Liver (tissue), 3 donors: ENCODE measurements around the gene AP4S1.

Experiments
- ATF3 ChIP-seq: IDR thresholded peaks from 2 replicates; pipeline ENCODE4 v1.6.1; 2016; ENCODE audit warnings: antibody characterized with exemption
- CTCF ChIP-seq: fragments of 150-350 bp; IDR thresholded peaks from 2 replicates; pipeline ENCODE4 v1.5.1; 2017; ENCODE audit warnings: improper control_type of control experiment, low read depth, low read length; ENCODE audit not compliant: missing input control
- EGR1 ChIP-seq, 2 donors: IDR thresholded peaks; 2 replicates each; pipeline ENCODE4 v1.6.1; 2016 to 2018; ENCODE audit warnings: antibody characterized with exemption in 2 of 2, low read depth in 2 of 2
- FOXA1 ChIP-seq: IDR thresholded peaks from 2 replicates; pipeline ENCODE4 v1.6.1; 2016; ENCODE audit warnings: antibody characterized with exemption
- GABPA ChIP-seq, 2 donors: IDR thresholded peaks in 1 of 2; conservative IDR thresholded peaks in 1 of 2; 2 replicates each; pipeline ENCODE4 v1.6.1; 2016; ENCODE audit warnings: antibody characterized with exemption in 2 of 2, mild to moderate bottlenecking in 1 of 2, moderate library complexity in 1 of 2
- JUND ChIP-seq, 2 donors: IDR thresholded peaks; 2 replicates each; pipeline ENCODE4 v1.6.1; 2016; ENCODE audit warnings: antibody characterized with exemption in 2 of 2
- MAX ChIP-seq: IDR thresholded peaks from 2 replicates; pipeline ENCODE4 v1.6.1; 2016; ENCODE audit warnings: antibody characterized with exemption
- NR2F2 ChIP-seq: IDR thresholded peaks from 2 replicates; pipeline ENCODE4 v1.6.1; 2016; ENCODE audit warnings: antibody characterized with exemption
- RAD21 ChIP-seq, 2 donors: IDR thresholded peaks; 2 replicates each; pipeline ENCODE4 v1.6.1; 2016; ENCODE audit warnings: antibody characterized with exemption in 2 of 2, mild to moderate bottlenecking in 2 of 2
- REST ChIP-seq: IDR thresholded peaks from 2 replicates; pipeline ENCODE4 v1.6.1; 2016; ENCODE audit warnings: antibody characterized with exemption, mild to moderate bottlenecking
- RXRA ChIP-seq, 2 donors: IDR thresholded peaks; 2 replicates each; pipeline ENCODE4 v1.6.1; 2017 to 2018; ENCODE audit warnings: antibody characterized with exemption in 2 of 2, mild to moderate bottlenecking in 1 of 2
- SP1 ChIP-seq: IDR thresholded peaks from 2 replicates; pipeline ENCODE4 v1.6.1; 2018; ENCODE audit warnings: antibody characterized with exemption, mild to moderate bottlenecking
- TAF1 ChIP-seq: conservative IDR thresholded peaks from 2 replicates; pipeline ENCODE4 v1.6.1; 2016; ENCODE audit warnings: antibody characterized with exemption, mild to moderate bottlenecking
- YY1 ChIP-seq: IDR thresholded peaks from 2 replicates; pipeline ENCODE4 v1.6.1; 2016; ENCODE audit warnings: antibody characterized with exemption, mild to moderate bottlenecking
- donor health status: healthy.
- donor health status: healthy.

- TF ChIP-seq CTCF (no peak), MAX (no peak), RXRA (IDR thresholded peaks at IDR 0.05) (no peak), JUND (IDR thresholded peaks at IDR 0.05) (no peak), RAD21 (IDR thresholded peaks at IDR 0.05) (no peak), REST (no peak), NR2F2 (no peak), SP1 (no peak), FOXA1 (no peak), TAF1 (no peak), YY1 (no peak), GABPA (IDR thresholded peaks at IDR 0.05 in 1 of 2, conservative IDR thresholded peaks at IDR 0.05 in 1 of 2) (no peak), ATF3 (no peak), EGR1 (IDR thresholded peaks at IDR 0.05; ENCODE audit: low read depth in 2 of 2) (no peak)
Measured at GRCh38 chr14:31020834-31021575, 4.4 kb upstream of the AP4S1 start.
